Stimulated activated CD4-positive, alpha-beta T cell treated with anti-CD3 and anti-CD28 coated beads, Interleukin-15, amount 100 ng/mL, for 24 hours (primary cell): Measurements from ENCODE around the gene EHD3.

Experiments
- DNase-seq: peaks from one replicate; pipeline ENCODE4 v3.0.0-alpha.2; 2020

The EHD3 gene

GRCh38 chr2:31237348-31238017, 3.5 kb downstream of the EHD3 start:
- no peak for DNase-seq

- no peak for DNase-seq
Observed at GRCh38 chr2:31238126-31238905, 4.4 kb downstream of the EHD3 start.

- DNase-seq: no peak
Observed at GRCh38 chr2:31238906-31239592, 5.1 kb downstream of the EHD3 start.

- no peak for DNase-seq
Observed at GRCh38 chr2:31239593-31240177, 5.7 kb downstream of the EHD3 start.

GRCh38 chr2:31240381-31241365, 6.7 kb downstream of the EHD3 start:
- no peak for DNase-seq

- no peak for DNase-seq
Observed at GRCh38 chr2:31241625-31242270, 7.8 kb downstream of the EHD3 start.

GRCh38 chr2:31243053-31243452, 9.1 kb downstream of the EHD3 start:
- no peak for DNase-seq

- DNase-seq: no peak
Observed at GRCh38 chr2:31244101-31244500, 10.1 kb downstream of the EHD3 start.

GRCh38 chr2:31246184-31246852, 12.4 kb downstream of the EHD3 start:
- no peak for DNase-seq

- DNase-seq: no peak
Observed at GRCh38 chr2:31247711-31248110, 13.8 kb downstream of the EHD3 start.

- no peak for DNase-seq
Observed at GRCh38 chr2:31248139-31248538, 14.2 kb downstream of the EHD3 start.

- no peak for DNase-seq
Observed at GRCh38 chr2:31249009-31249690, 15.2 kb downstream of the EHD3 start.

GRCh38 chr2:31251018-31251417, 17.1 kb downstream of the EHD3 start:
- no peak for DNase-seq

GRCh38 chr2:31251851-31252250, 17.9 kb downstream of the EHD3 start:
- no peak for DNase-seq

GRCh38 chr2:31253356-31254131, 19.6 kb downstream of the EHD3 start:
- no peak for DNase-seq

GRCh38 chr2:31254237-31255203, 20.6 kb downstream of the EHD3 start:
- no peak for DNase-seq

- no peak for DNase-seq
Observed at GRCh38 chr2:31255911-31256571, 22.1 kb downstream of the EHD3 start.
